Suprapubic skin (tissue), 3 donors: ENCODE measurements around the gene SYT1.

Source experiments
- EP300 ChIP-seq: sonication (generic); formaldehyde crosslinking; IDR thresholded peaks from one replicate; pipeline ENCODE4 v1.6.1; 2017; ENCODE audit warnings: antibody characterized with exemption
- POLR2A ChIP-seq, 2 donors: fragments of 450-650 bp; IDR thresholded peaks; one replicate each; pipeline ENCODE4 v1.6.1; 2017; ENCODE audit warnings: antibody characterized with exemption in 2 of 2, mild to moderate bottlenecking in 2 of 2, moderate library complexity in 2 of 2
- TF ChIP-seq, protein P1 (sequence below), 2 donors: fragments of 200-600 bp in 1 of 2; fragments of 450-650 bp in 1 of 2; sonication (generic) in 1 of 2; IDR thresholded peaks; one replicate each; pipeline ENCODE4 v1.5.1; 2016 to 2019; ENCODE audit warnings: antibody characterized with exemption in 2 of 2, mild to moderate bottlenecking in 1 of 2, moderate library complexity in 1 of 2

DNA sequence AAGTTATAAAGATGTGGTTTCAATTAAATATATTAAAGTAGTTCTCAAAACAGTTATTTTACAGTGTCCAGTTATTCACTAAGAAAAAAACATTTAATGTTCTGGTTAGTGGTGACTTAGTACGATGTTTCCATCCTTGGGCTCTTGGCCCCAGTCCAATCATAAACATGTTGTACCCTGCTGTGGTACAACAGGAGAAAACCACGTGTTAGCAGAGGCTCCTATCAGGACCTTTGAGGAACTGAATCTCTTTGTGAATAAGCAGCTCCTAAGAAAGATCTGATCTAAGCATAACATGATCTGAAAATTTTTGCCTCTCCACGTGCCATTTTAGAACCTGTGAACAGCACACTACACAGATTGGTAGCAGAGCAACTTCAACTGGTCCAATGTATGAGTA is 234.0 kb downstream of the SYT1 start:
- no peak for TF ChIP-seq POLR2A (IDR thresholded peaks at IDR 0.05)
- no peak for TF ChIP-seq EP300
- TF ChIP-seq, protein P1, sequence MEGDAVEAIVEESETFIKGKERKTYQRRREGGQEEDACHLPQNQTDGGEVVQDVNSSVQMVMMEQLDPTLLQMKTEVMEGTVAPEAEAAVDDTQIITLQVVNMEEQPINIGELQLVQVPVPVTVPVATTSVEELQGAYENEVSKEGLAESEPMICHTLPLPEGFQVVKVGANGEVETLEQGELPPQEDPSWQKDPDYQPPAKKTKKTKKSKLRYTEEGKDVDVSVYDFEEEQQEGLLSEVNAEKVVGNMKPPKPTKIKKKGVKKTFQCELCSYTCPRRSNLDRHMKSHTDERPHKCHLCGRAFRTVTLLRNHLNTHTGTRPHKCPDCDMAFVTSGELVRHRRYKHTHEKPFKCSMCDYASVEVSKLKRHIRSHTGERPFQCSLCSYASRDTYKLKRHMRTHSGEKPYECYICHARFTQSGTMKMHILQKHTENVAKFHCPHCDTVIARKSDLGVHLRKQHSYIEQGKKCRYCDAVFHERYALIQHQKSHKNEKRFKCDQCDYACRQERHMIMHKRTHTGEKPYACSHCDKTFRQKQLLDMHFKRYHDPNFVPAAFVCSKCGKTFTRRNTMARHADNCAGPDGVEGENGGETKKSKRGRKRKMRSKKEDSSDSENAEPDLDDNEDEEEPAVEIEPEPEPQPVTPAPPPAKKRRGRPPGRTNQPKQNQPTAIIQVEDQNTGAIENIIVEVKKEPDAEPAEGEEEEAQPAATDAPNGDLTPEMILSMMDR (IDR thresholded peaks at IDR 0.05): no peak
